Caco-2 (cell line): ENCODE data around the gene WDFY2. TPM values are rescaled to one million over a fixed set of nuclear protein-coding genes. Genes with fewer than 3 reads are reported as not detected.

Experiments used
- BruUV-seq: library from RNA; stranded (reverse); fragments of 400-500 nt; replicated peaks from 2 replicates; lab custom pipeline; 2021; lab: Mats Ljungman, UMichigan
- CTCF ChIA-PET: fragments of 300-600 bp; sonication (Branson Sonifier 250); formaldehyde crosslinking; loops from one replicate; lab custom pipeline; 2022; ENCODE audit warnings: antibody characterized with exemption; lab: Charles Lee
- POLR2A ChIA-PET: fragments of 300-600 bp; sonication (Branson Sonifier 250); formaldehyde crosslinking; loops from one replicate; lab custom pipeline; 2022; ENCODE audit warnings: antibody characterized with exemption; lab: Charles Lee
- DNase-seq, 2 experiments: peaks; one replicate each; pipeline versions ENCODE4 v3.0.0 to v3.0.0-alpha.2; 2020 to 2022
- H3K27me3 ChIP-seq: replicated peaks from 2 replicates; pipeline ENCODE4 v1.6.0; 2011; ENCODE audit warnings: low read length; ENCODE audit not compliant: control insufficient read depth, insufficient read depth
- H3K36me3 ChIP-seq: 2 replicates; pipeline ENCODE4 v1.5.1; 2011; ENCODE audit warnings: low read length; ENCODE audit not compliant: control insufficient read depth, insufficient read depth
- H3K4me1 ChIP-seq: fragments of 250-450 bp; sonication (Bioruptor Pico); 2 replicates; pipeline ENCODE4 v1.5.1; 2020; ENCODE audit warnings: mild to moderate bottlenecking
- H3K4me3 ChIP-seq: 2 replicates; pipeline ENCODE4 v1.5.1; 2011; ENCODE audit warnings: low read depth, mild to moderate bottlenecking, control low read depth, low read length
- H3K9me3 ChIP-seq: fragments of 250-450 bp; sonication (Bioruptor Pico); 2 replicates; pipeline ENCODE4 v1.5.1; 2020; ENCODE audit warnings: mild to moderate bottlenecking, moderate library complexity
- H3K27ac Mint-ChIP-seq: one replicate; pipeline ENCODE4 v1.8.0; 2022; ENCODE audit warnings: mixed read lengths; ENCODE audit not compliant: unreplicated experiment
- H3K27me3 Mint-ChIP-seq: one replicate; pipeline ENCODE4 v1.8.0; 2022; ENCODE audit warnings: mixed read lengths; ENCODE audit not compliant: insufficient read depth, unreplicated experiment
- H3K36me3 Mint-ChIP-seq: one replicate; pipeline ENCODE4 v1.8.0; 2022; ENCODE audit warnings: mild to moderate bottlenecking, mixed read lengths; ENCODE audit not compliant: insufficient read depth, unreplicated experiment
- H3K4me1 Mint-ChIP-seq: one replicate; pipeline ENCODE4 v1.8.0; 2022; ENCODE audit warnings: low read depth, mixed read lengths; ENCODE audit not compliant: unreplicated experiment
- H3K4me3 Mint-ChIP-seq: one replicate; pipeline ENCODE4 v1.8.0; 2022; ENCODE audit warnings: mild to moderate bottlenecking, moderate library complexity, mixed read lengths; ENCODE audit not compliant: unreplicated experiment
- H3K9me3 Mint-ChIP-seq: one replicate; pipeline ENCODE4 v1.8.0; 2022; ENCODE audit warnings: mixed read lengths; ENCODE audit not compliant: unreplicated experiment
- CTCF ChIP-seq, 2 experiments: fragments of 200-600 bp in 1 of 2; IDR thresholded peaks; 1 replicate in 1 of 2; 2 replicates in 1 of 2; pipeline versions ENCODE4 v1.5.1 to v1.8.0; 2011 to 2022; ENCODE audit warnings: antibody characterized with exemption in 1 of 2, control low read depth in 1 of 2, inconsistent platforms in 1 of 2, low read depth in 1 of 2, low read length in 1 of 2, mild to moderate bottlenecking in 1 of 2, moderate library complexity in 1 of 2; ENCODE audit not compliant: insufficient read depth in 1 of 2, severe bottlenecking in 1 of 2, unreplicated experiment in 1 of 2
- intact Hi-C: fragments of 100-400 bp; cut with micrococcal nuclease; formaldehyde crosslinking; loops from one replicate; pipeline ENCODE4 v1.10.0; 2022; ENCODE audit not compliant: unreplicated experiment
- total RNA-seq: library from RNA; stranded (reverse); gene quantifications from 2 replicates; pipeline ENCODE4 v1.2.3, GENCODE V29; 2022

Gene WDFY2
- total RNA-seq, 1 experiment from 2014 or later = 9.2 TPM

DNA sequence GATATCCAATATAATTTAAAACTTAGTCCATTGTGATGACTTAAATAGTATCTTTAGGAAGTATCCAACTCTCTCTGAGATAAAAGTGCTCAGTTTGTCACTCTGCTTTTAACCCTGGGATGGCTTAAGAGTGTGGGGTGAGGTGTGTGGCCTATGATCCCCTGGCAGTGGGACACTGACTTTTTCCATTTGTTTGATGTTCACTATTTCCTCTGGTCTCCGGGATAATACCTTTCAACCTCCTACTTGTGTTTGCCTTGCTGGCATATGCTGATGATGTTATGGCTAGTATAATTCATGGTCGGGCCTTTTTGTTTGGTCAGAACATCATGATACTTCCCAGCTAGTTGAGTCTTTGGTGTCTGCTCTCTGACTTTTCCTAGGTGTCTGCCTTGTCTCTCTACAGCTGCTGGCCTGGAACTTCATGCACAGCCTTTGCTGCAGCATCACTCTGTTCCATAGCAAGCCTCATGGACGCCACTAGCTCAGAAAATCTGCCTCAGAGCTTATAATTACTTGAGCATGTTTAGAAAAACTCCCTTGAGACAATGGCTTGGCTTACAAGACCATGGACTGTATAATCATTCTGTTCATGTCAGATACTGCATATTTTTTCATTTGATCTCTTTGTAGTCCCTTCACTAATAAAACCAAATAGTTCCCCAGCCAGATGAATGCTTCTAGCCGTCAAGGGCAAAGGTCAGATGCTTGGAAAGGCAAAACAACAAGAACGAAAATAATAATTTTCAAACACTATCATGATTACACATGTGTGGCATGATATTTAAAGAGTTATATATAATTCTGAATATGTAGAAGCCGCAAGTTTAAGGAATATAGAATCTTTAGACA lies 75.2 kb downstream of the WDFY2 start:
- Histone ChIP-seq H3K4me1 (no peaks in the 10 kb centered on the region), H3K9me3 (peaks cover 6% of the 10 kb centered on the region; the same call in 1 of the 2 replicates), H3K27me3 (no peaks in the 10 kb centered on the region), H3K4me3 (no peak overlapping the region), H3K36me3 (no peaks in the 10 kb centered on the region)
- intact Hi-C loops = no loop called here
- CTCF ChIA-PET = no interaction called here
- DNase-seq = no peak
- TF ChIP-seq CTCF (IDR thresholded peaks at IDR 0.05; ENCODE audit: insufficient read depth in 1 of 2, low read depth in 1 of 2, low read length in 1 of 2, severe bottlenecking in 1 of 2, unreplicated experiment in 1 of 2) = no peak
- POLR2A ChIA-PET = no interaction called here
- BruUV-seq = no TSS peak
- H3K27me3 Mint-ChIP-seq = no peaks in the 10 kb centered on the region
- H3K9me3 Mint-ChIP-seq = peaks cover 35% of the 10 kb centered on the region
- no peak overlapping the region for H3K27ac Mint-ChIP-seq
- no peaks in the 10 kb centered on the region for H3K4me1 Mint-ChIP-seq
- no peak overlapping the region for H3K4me3 Mint-ChIP-seq
- H3K36me3 Mint-ChIP-seq = no peaks in the 10 kb centered on the region

GRCh38 chr13:51660813-51661212 lies 76.6 kb downstream of the WDFY2 start:
- Mint-ChIP-seq H3K9me3 (peaks cover 23% of the 10 kb centered on the region), H3K27ac (no peak overlapping the region), H3K4me3 (no peak overlapping the region), H3K36me3 (no peaks in the 10 kb centered on the region), H3K27me3 (no peaks in the 10 kb centered on the region), H3K4me1 (no peaks in the 10 kb centered on the region)
- ChIA-PET POLR2A (no interaction called here), CTCF (no interaction called here)
- no peaks in the 10 kb centered on the region for H3K9me3 ChIP-seq
- intact Hi-C loops = no loop called here
- BruUV-seq = no TSS peak
- H3K36me3 ChIP-seq = no peaks in the 10 kb centered on the region
- H3K4me3 ChIP-seq = no peak overlapping the region
- no peak for DNase-seq
- TF ChIP-seq CTCF (IDR thresholded peaks at IDR 0.05; ENCODE audit: insufficient read depth in 1 of 2, low read depth in 1 of 2, low read length in 1 of 2, severe bottlenecking in 1 of 2, unreplicated experiment in 1 of 2) = no peak
- H3K27me3 ChIP-seq = no peaks in the 10 kb centered on the region
- no peaks in the 10 kb centered on the region for H3K4me1 ChIP-seq

- H3K9me3 Mint-ChIP-seq = no peaks in the 10 kb centered on the region
- CTCF ChIA-PET = no interaction called here
- no peak overlapping the region for H3K4me3 Mint-ChIP-seq
- Histone ChIP-seq H3K4me3 (no peak overlapping the region), H3K9me3 (no peaks in the 10 kb centered on the region), H3K36me3 (no peaks in the 10 kb centered on the region), H3K27me3 (no peaks in the 10 kb centered on the region), H3K4me1 (0 out of 2 replicates have a peak, but pooled peaks cover 9% of the 10 kb centered on the region)
- POLR2A ChIA-PET = no interaction called here
- no peak overlapping the region for H3K27ac Mint-ChIP-seq
- no peak for TF ChIP-seq CTCF (IDR thresholded peaks at IDR 0.05; ENCODE audit: insufficient read depth in 1 of 2, low read depth in 1 of 2, low read length in 1 of 2, severe bottlenecking in 1 of 2, unreplicated experiment in 1 of 2)
- peaks cover 16% of the 10 kb centered on the region for H3K4me1 Mint-ChIP-seq
- intact Hi-C loops = no loop called here
- no TSS peak for BruUV-seq
- no peak for DNase-seq
- no peaks in the 10 kb centered on the region for H3K36me3 Mint-ChIP-seq
- H3K27me3 Mint-ChIP-seq = no peaks in the 10 kb centered on the region
Measured at GRCh38 chr13:51663973-51664957, 80.0 kb downstream of the WDFY2 start.
